Right renal pelvis (tissue), 4 donors: Measurements from ENCODE around the gene TIMMDC1. TPM values are rescaled to one million over a fixed set of nuclear protein-coding genes. Genes with fewer than 3 reads are reported as not detected.
"Not testable (repeated sequence)": the region's sequence is repeated elsewhere in the genome, so short reads cannot be mapped to it uniquely, and the experiment has no call there.

Experiments used
- DNase-seq, 4 donors: peaks; one replicate each; pipeline ENCODE4 v3.0.0-alpha.2; 2013; ENCODE audit warnings: low read depth in 4 of 4, low spot score in 3 of 4, missing footprints in 1 of 4
- polyA plus RNA-seq, 4 donors: library from polyadenylated mRNA; unstranded; fragments of 120-200 nt; gene quantifications; one replicate each; pipeline ENCODE4 v1.2.1, GENCODE V29; 2013; ENCODE audit not compliant: insufficient read length in 4 of 4

The TIMMDC1 gene
- polyA plus RNA-seq, 4 donors: 105 to 110 (median 109) TPM

GRCh38 chr3:119553823-119554415 lies 55.6 kb downstream of the TIMMDC1 start:
- DNase-seq: no peak

- DNase-seq: no peak
Measured at GRCh38 chr3:119555309-119555735, 57.0 kb downstream of the TIMMDC1 start.

GRCh38 chr3:119555929-119556328 lies 57.6 kb downstream of the TIMMDC1 start:
- DNase-seq: no peak

- no peak for DNase-seq
Measured at GRCh38 chr3:119557192-119557876, 59.0 kb downstream of the TIMMDC1 start.

- no peak for DNase-seq
Measured at GRCh38 chr3:119557877-119558269, 59.5 kb downstream of the TIMMDC1 start.

GRCh38 chr3:119558626-119559317 lies 60.4 kb downstream of the TIMMDC1 start:
- DNase-seq: no peak

GRCh38 chr3:119559441-119559963 lies 61.2 kb downstream of the TIMMDC1 start, which contains the start of gene CD80:
Gene CD80, minus strand, starts transcription at chr3:119559614. Its CDS starts 1,886 bp downstream, at chr3:119557728.
- no peak for DNase-seq

- DNase-seq: no peak
Measured at GRCh38 chr3:119560160-119560559, 61.8 kb downstream of the TIMMDC1 start.

- no peak for DNase-seq
Measured at GRCh38 chr3:119562307-119562961, 64.1 kb downstream of the TIMMDC1 start.

GRCh38 chr3:119563334-119563733 lies 65.0 kb downstream of the TIMMDC1 start:
- not testable (repeated sequence) for DNase-seq

GRCh38 chr3:119569156-119569555 lies 70.8 kb downstream of the TIMMDC1 start:
- no peak for DNase-seq

- no peak for DNase-seq
Measured at GRCh38 chr3:119570229-119570628, 71.9 kb downstream of the TIMMDC1 start.

GRCh38 chr3:119571230-119571629 lies 72.9 kb downstream of the TIMMDC1 start:
- no peak for DNase-seq

GRCh38 chr3:119571688-119572087 lies 73.3 kb downstream of the TIMMDC1 start:
- no peak for DNase-seq

Other genes with a start within 250 kb of the TIMMDC1 start
- 10 to 100 TPM; 12.3 to 14.8 (median 14.0) TPM for gene ARHGAP31, start 204.2 kb upstream of the TIMMDC1 start, polyA plus RNA-seq
- gene TMEM39A, start 34.9 kb upstream of the TIMMDC1 start, polyA plus RNA-seq: 10 to 100 TPM; 49.1 to 54.6 (median 52.0) TPM
- 10 to 100 TPM; 21.5 to 27.4 (median 25.7) TPM for gene POGLUT1, start 29.6 kb upstream of the TIMMDC1 start, polyA plus RNA-seq
- under 1 TPM in 3 of 4 donors, not detected in 1; 0.13 to 0.44 (median 0.14) TPM for gene CD80, start 61.1 kb downstream of the TIMMDC1 start, polyA plus RNA-seq
- 1 to 10 TPM; 6.6 to 7.4 (median 7.3) TPM for gene ADPRH, start 80.9 kb downstream of the TIMMDC1 start, polyA plus RNA-seq
- 1 to 10 TPM; 6.3 to 8.2 (median 7.7) TPM for gene PLA1A, start 99.3 kb downstream of the TIMMDC1 start, polyA plus RNA-seq
- 1 to 10 TPM; 2.6 to 4.7 (median 3.6) TPM for gene POPDC2, start 162.0 kb downstream of the TIMMDC1 start, polyA plus RNA-seq
- gene COX17, start 178.9 kb downstream of the TIMMDC1 start, polyA plus RNA-seq: 10 to 100 TPM; 44.9 to 53.5 (median 50.2) TPM
- 10 to 100 TPM; 18.4 to 24.1 (median 21.6) TPM for gene CFAP91, start 204.5 kb downstream of the TIMMDC1 start, polyA plus RNA-seq